ENCODE measurements around the gene NRXN3.
"Not testable (repeated sequence)": the region's sequence is repeated elsewhere in the genome, so short reads cannot be mapped to it uniquely, and the experiment has no call there.

NRXN3 gene

GRCh38 chr14:79094951-79095350 lies 924.8 kb downstream of the NRXN3 start:
- Histone ChIP-seq H3K27me3 (ENCODE audit: control insufficient read depth in 1 of 2, insufficient read depth in 2 of 2, low read length in 2 of 2) (no peaks in the 10 kb centered on the region), H3K9me3 (ENCODE audit: low read length) (no peaks in the 10 kb centered on the region), H3K9ac (ENCODE audit: low read length) (no peak overlapping the region), H3K27ac (ENCODE audit: low read depth, low read length) (no peak overlapping the region), H3K4me3 (ENCODE audit: low read depth in 1 of 2, low read length in 2 of 2) (no peak overlapping the region), H3K4me1 (ENCODE audit: insufficient read depth, low read length) (peaks cover 21% of the 10 kb centered on the region), H3K36me3 (ENCODE audit: insufficient read depth, low read length) (no peaks in the 10 kb centered on the region)

- Histone ChIP-seq H3K4me3 (ENCODE audit: low read depth in 1 of 2, low read length in 2 of 2) (no peak overlapping the region), H3K9ac (ENCODE audit: low read length) (no peak overlapping the region), H3K27ac (ENCODE audit: low read depth, low read length) (no peak overlapping the region), H3K27me3 (ENCODE audit: control insufficient read depth in 1 of 2, insufficient read depth in 2 of 2, low read length in 2 of 2) (no peaks in the 10 kb centered on the region), H3K4me1 (ENCODE audit: insufficient read depth, low read length) (peaks cover 5% of the 10 kb centered on the region), H3K36me3 (ENCODE audit: insufficient read depth, low read length) (no peaks in the 10 kb centered on the region), H3K9me3 (ENCODE audit: low read length) (no peaks in the 10 kb centered on the region)
These were observed 926.6 kb downstream of the NRXN3 start for GRCh38 chr14:79096811-79097210.

- Histone ChIP-seq H3K36me3 (ENCODE audit: insufficient read depth, low read length) (no peaks in the 10 kb centered on the region), H3K4me1 (ENCODE audit: insufficient read depth, low read length) (no peaks in the 10 kb centered on the region), H3K9me3 (ENCODE audit: low read length) (no peaks in the 10 kb centered on the region), H3K27ac (ENCODE audit: low read depth, low read length) (no peak overlapping the region), H3K9ac (ENCODE audit: low read length) (no peak overlapping the region), H3K27me3 (ENCODE audit: control insufficient read depth in 1 of 2, insufficient read depth in 2 of 2, low read length in 2 of 2) (no peaks in the 10 kb centered on the region), H3K4me3 (ENCODE audit: low read depth in 1 of 2, low read length in 2 of 2) (no peak overlapping the region)
These were observed 928.2 kb downstream of the NRXN3 start for GRCh38 chr14:79098324-79098723.

- no peaks in the 10 kb centered on the region for H3K36me3 ChIP-seq (ENCODE audit: insufficient read depth, low read length)
- no peaks in the 10 kb centered on the region for H3K4me1 ChIP-seq (ENCODE audit: insufficient read depth, low read length)
- H3K27ac ChIP-seq (ENCODE audit: low read depth, low read length), result no peak overlapping the region
- no peak overlapping the region for H3K9ac ChIP-seq (ENCODE audit: low read length)
- H3K9me3 ChIP-seq (ENCODE audit: low read length), result no peaks in the 10 kb centered on the region
- no peaks in the 10 kb centered on the region for H3K27me3 ChIP-seq (ENCODE audit: control insufficient read depth in 1 of 2, insufficient read depth in 2 of 2, low read length in 2 of 2)
- H3K4me3 ChIP-seq (ENCODE audit: low read depth in 1 of 2, low read length in 2 of 2), result no peak overlapping the region
These were observed 930.4 kb downstream of the NRXN3 start for GRCh38 chr14:79100578-79100977.

GRCh38 chr14:79101388-79101787 lies 931.2 kb downstream of the NRXN3 start:
- Histone ChIP-seq H3K9me3 (ENCODE audit: low read length) (no peaks in the 10 kb centered on the region), H3K9ac (ENCODE audit: low read length) (no peak overlapping the region), H3K36me3 (ENCODE audit: insufficient read depth, low read length) (no peaks in the 10 kb centered on the region), H3K4me1 (ENCODE audit: insufficient read depth, low read length) (no peaks in the 10 kb centered on the region), H3K27ac (ENCODE audit: low read depth, low read length) (no peak overlapping the region), H3K4me3 (ENCODE audit: low read depth in 1 of 2, low read length in 2 of 2) (no peak overlapping the region), H3K27me3 (ENCODE audit: control insufficient read depth in 1 of 2, insufficient read depth in 2 of 2, low read length in 2 of 2) (no peaks in the 10 kb centered on the region)

GRCh38 chr14:79103764-79104163 lies 933.6 kb downstream of the NRXN3 start:
- Histone ChIP-seq H3K36me3 (ENCODE audit: insufficient read depth, low read length) (no peaks in the 10 kb centered on the region), H3K9me3 (ENCODE audit: low read length) (no peaks in the 10 kb centered on the region), H3K27ac (ENCODE audit: low read depth, low read length) (no peak overlapping the region), H3K4me3 (ENCODE audit: low read depth in 1 of 2, low read length in 2 of 2) (no peak overlapping the region), H3K27me3 (ENCODE audit: control insufficient read depth in 1 of 2, insufficient read depth in 2 of 2, low read length in 2 of 2) (no peaks in the 10 kb centered on the region), H3K4me1 (ENCODE audit: insufficient read depth, low read length) (no peaks in the 10 kb centered on the region), H3K9ac (ENCODE audit: low read length) (no peak overlapping the region)

- not testable (repeated sequence) for H3K27ac ChIP-seq (ENCODE audit: low read depth, low read length); H3K4me3 ChIP-seq (ENCODE audit: low read depth in 1 of 2, low read length in 2 of 2); H3K9ac ChIP-seq (ENCODE audit: low read length); H3K27me3 ChIP-seq (ENCODE audit: control insufficient read depth in 1 of 2, insufficient read depth in 2 of 2, low read length in 2 of 2); H3K9me3 ChIP-seq (ENCODE audit: low read length); H3K36me3 ChIP-seq (ENCODE audit: insufficient read depth, low read length)
- H3K4me1 ChIP-seq (ENCODE audit: insufficient read depth, low read length), result peaks cover 15% of the 10 kb centered on the region
These were observed 940.4 kb downstream of the NRXN3 start for GRCh38 chr14:79110564-79110963.

- H3K4me3 ChIP-seq (ENCODE audit: low read depth in 1 of 2, low read length in 2 of 2), result no peak overlapping the region
- no peaks in the 10 kb centered on the region for H3K9me3 ChIP-seq (ENCODE audit: low read length)
- H3K27ac ChIP-seq (ENCODE audit: low read depth, low read length), result peak overlapping the region; percentile 10
- H3K9ac ChIP-seq (ENCODE audit: low read length), result no peak overlapping the region
- no peaks in the 10 kb centered on the region for H3K36me3 ChIP-seq (ENCODE audit: insufficient read depth, low read length)
- peaks cover 15% of the 10 kb centered on the region for H3K4me1 ChIP-seq (ENCODE audit: insufficient read depth, low read length)
- H3K27me3 ChIP-seq (ENCODE audit: control insufficient read depth in 1 of 2, insufficient read depth in 2 of 2, low read length in 2 of 2), result no peaks in the 10 kb centered on the region
These were observed 941.9 kb downstream of the NRXN3 start for GRCh38 chr14:79111987-79112501.

GRCh38 chr14:79117561-79117960 lies 947.4 kb downstream of the NRXN3 start:
- no peaks in the 10 kb centered on the region for H3K36me3 ChIP-seq (ENCODE audit: insufficient read depth, low read length)
- no peak overlapping the region for H3K27ac ChIP-seq (ENCODE audit: low read depth, low read length)
- H3K27me3 ChIP-seq (ENCODE audit: control insufficient read depth in 1 of 2, insufficient read depth in 2 of 2, low read length in 2 of 2), result no peaks in the 10 kb centered on the region
- H3K9me3 ChIP-seq (ENCODE audit: low read length), result no peaks in the 10 kb centered on the region
- no peak overlapping the region for H3K4me3 ChIP-seq (ENCODE audit: low read depth in 1 of 2, low read length in 2 of 2)
- H3K9ac ChIP-seq (ENCODE audit: low read length), result no peak overlapping the region
- peaks cover 7% of the 10 kb centered on the region for H3K4me1 ChIP-seq (ENCODE audit: insufficient read depth, low read length)

GRCh38 chr14:79118291-79118690 lies 948.1 kb downstream of the NRXN3 start:
- Histone ChIP-seq H3K27ac (ENCODE audit: low read depth, low read length) (no peak overlapping the region), H3K4me3 (ENCODE audit: low read depth in 1 of 2, low read length in 2 of 2) (no peak overlapping the region), H3K27me3 (ENCODE audit: control insufficient read depth in 1 of 2, insufficient read depth in 2 of 2, low read length in 2 of 2) (no peaks in the 10 kb centered on the region), H3K9ac (ENCODE audit: low read length) (no peak overlapping the region), H3K36me3 (ENCODE audit: insufficient read depth, low read length) (no peaks in the 10 kb centered on the region), H3K4me1 (ENCODE audit: insufficient read depth, low read length) (no peaks in the 10 kb centered on the region), H3K9me3 (ENCODE audit: low read length) (no peaks in the 10 kb centered on the region)

- no peak overlapping the region for H3K27ac ChIP-seq (ENCODE audit: low read depth, low read length)
- no peaks in the 10 kb centered on the region for H3K27me3 ChIP-seq (ENCODE audit: control insufficient read depth in 1 of 2, insufficient read depth in 2 of 2, low read length in 2 of 2)
- H3K9me3 ChIP-seq (ENCODE audit: low read length), result no peaks in the 10 kb centered on the region
- H3K36me3 ChIP-seq (ENCODE audit: insufficient read depth, low read length), result no peaks in the 10 kb centered on the region
- no peak overlapping the region for H3K9ac ChIP-seq (ENCODE audit: low read length)
- peaks cover 6% of the 10 kb centered on the region for H3K4me1 ChIP-seq (ENCODE audit: insufficient read depth, low read length)
- H3K4me3 ChIP-seq (ENCODE audit: low read depth in 1 of 2, low read length in 2 of 2), result no peak overlapping the region
These were observed 964.2 kb downstream of the NRXN3 start for GRCh38 chr14:79134361-79134760.

GRCh38 chr14:79136071-79137044 lies 966.2 kb downstream of the NRXN3 start:
- Histone ChIP-seq H3K4me3 (ENCODE audit: low read depth in 1 of 2, low read length in 2 of 2) (no peak overlapping the region), H3K4me1 (ENCODE audit: insufficient read depth, low read length) (peaks cover 6% of the 10 kb centered on the region), H3K27ac (ENCODE audit: low read depth, low read length) (no peak overlapping the region), H3K9ac (ENCODE audit: low read length) (no peak overlapping the region), H3K36me3 (ENCODE audit: insufficient read depth, low read length) (no peaks in the 10 kb centered on the region), H3K27me3 (ENCODE audit: control insufficient read depth in 1 of 2, insufficient read depth in 2 of 2, low read length in 2 of 2) (no peaks in the 10 kb centered on the region), H3K9me3 (ENCODE audit: low read length) (no peaks in the 10 kb centered on the region)

All from muscle layer of colon (tissue), 2 donors.